Limb (tissue), 2 donors: ENCODE results near the gene RIT1.
"Not testable (repeated sequence)": the region's sequence is repeated elsewhere in the genome, so short reads cannot be mapped to it uniquely, and the experiment has no call there.

ENCODE experiments used
- DNase-seq, 2 donors: peaks; one replicate each; pipeline ENCODE4 v3.0.0-alpha.2; 2016; ENCODE audit errors: extremely low spot score in 2 of 2

The RIT1 gene

DNA sequence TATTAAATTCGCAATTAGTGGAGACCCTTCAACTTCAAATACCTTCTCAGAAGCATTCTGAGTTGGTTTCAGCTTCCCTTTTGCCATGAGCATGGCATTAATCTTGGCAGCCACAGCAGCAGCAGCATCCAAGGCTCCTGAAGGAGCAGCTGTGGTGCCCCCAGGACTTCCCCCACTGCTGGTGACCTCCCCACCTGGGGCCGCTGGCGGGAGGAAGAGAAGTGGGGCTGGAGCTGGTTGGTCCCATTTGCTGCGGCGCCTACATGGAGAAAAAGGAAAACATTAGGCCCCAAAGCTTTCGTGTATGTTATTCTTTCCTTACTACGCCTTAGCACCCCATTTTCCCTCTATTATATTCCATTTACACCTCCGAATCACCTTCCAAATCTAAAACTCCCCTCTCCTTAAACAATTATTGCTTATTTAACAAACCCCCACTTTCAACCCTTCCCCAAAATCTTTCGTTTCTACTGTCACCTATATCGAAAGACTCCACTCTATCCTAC is 22.5 kb upstream of the RIT1 start:
- DNase-seq = no peak

GRCh38 chr1:155932487-155932886 is 21.3 kb upstream of the RIT1 start:
- DNase-seq = no peak

DNA sequence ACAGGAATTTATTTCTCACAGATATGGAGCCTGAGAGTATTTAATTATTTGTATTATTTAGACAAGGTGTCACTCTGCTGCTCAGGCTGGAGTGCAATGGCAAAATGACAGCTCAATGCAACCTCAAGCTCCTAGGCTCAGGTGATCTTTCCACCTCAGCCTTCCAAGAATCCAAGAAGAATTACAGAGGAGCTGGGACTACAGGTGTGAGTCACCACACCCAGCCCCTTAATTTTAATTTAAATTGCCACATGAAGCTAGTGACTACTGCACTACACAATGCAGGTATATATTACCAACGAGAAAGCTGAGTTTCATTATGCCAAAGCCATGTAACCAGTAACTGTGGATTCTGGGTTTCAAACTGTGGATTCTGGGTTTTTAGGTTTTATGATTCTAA is 20.9 kb upstream of the RIT1 start:
- no peak for DNase-seq

DNA sequence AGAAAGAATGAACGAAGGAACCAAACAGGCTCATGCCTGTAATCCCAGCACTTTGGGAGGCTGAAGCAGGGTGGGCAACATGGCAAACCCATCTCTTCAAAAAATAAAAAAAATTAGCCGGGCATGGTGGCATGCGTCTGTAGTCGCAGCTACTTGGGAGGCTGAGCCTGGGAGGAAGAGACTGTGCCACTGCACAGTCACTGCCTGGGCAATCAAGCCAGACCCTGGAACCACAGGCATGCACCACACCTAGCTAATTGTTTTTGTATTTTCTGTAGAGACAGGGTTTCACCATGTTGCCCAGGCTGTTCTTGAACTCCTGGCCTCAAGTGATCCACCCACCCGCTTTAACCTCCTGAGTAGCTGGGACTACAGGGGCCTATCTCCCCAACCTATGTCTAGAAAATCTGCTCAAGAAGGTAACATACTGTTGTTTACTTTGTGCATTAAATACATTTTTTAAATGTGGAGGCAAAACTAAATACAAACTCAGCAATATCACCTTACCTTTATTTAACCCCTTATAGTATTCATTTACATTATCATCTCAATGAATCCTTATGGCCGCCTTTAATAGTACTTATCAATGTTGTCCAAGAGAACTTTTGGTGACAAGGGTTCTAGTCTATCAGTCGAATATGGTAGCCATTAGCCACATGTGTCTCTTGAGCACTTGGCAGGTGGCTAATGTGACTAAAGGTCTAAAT is 20.3 kb upstream of the RIT1 start:
- no peak for DNase-seq

DNA sequence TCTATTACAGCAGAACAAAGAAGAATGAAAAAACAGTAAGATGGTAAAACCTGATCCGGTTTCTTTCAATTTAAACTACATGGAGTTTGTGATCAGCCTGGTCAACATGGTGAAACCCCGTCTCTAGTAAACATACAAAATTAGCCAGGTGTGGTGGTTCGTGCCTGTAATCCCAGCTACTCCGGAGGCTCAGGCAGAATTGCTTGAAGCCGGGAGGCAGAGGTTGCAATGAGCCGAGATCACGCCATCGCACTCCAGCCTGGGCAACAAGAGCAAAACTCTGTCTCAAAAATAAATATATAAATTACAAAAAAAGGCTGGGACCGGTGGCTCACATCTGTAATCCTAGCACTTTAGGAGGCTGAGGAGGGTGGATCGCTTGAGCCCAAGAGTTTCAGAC is 19.6 kb upstream of the RIT1 start:
- not testable (repeated sequence) for DNase-seq

DNA sequence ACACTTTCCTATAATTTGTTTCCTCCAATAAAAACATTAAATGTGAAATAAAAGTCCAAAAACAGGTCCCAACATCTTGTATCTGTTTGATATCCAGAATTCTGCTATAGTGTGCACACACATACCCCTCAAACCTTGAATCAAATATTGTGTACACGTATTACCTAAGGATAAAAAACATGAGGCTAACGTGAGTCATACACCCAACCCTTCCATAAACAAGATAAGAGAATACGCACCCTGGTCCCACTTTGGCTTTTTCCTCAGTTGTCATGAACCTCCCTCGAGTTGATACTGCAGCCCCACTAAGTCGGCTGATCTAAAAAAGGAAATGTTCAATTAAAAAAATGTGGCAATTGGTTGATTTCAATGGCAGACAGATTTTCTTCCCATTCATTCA is 17.9 kb upstream of the RIT1 start:
- DNase-seq = no peak

- no peak for DNase-seq
Observed at GRCh38 chr1:155925506-155925905, 14.4 kb upstream of the RIT1 start.

- DNase-seq = no peak
Observed at GRCh38 chr1:155920717-155921116, 9.6 kb upstream of the RIT1 start.

GRCh38 chr1:155919801-155920200 is 8.7 kb upstream of the RIT1 start:
- DNase-seq = no peak

GRCh38 chr1:155918660-155919059 is 7.5 kb upstream of the RIT1 start:
- no peak for DNase-seq

- DNase-seq = no peak
Observed at GRCh38 chr1:155913969-155914757, 3.0 kb upstream of the RIT1 start.

DNA sequence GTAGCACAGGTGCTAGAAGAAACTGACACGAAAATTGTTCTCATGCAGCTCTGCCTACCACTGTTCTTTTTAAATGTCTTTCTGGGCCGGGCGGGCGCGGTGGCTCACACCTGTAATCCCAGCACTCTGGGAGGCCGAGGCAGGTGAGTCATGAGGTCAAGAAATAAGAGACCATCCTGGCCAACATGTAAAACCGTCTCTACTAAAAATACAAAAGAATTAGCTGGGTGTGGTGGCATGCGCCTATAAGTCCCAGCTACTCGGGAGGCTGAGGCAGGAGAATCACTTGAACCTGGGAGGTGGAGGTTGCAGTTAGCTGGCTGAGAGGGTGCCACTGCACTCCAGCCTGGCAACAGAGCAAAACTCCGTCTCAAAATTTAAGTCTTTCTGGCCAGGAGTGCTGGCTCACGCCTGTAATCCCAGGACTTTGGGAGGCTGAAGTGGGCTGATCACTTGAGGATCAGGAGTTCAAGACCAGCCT is 947 bp upstream of the RIT1 start:
- DNase-seq = no peak

- DNase-seq = peak in 1 of 2 donors; percentile 51
Observed at GRCh38 chr1:155910621-155911121, 478 bp downstream of the RIT1 start.

GRCh38 chr1:155909894-155910293 is 1.3 kb downstream of the RIT1 start:
- no peak for DNase-seq

- no peak for DNase-seq
Observed at GRCh38 chr1:155904261-155904660, 6.9 kb downstream of the RIT1 start.

GRCh38 chr1:155900161-155900560 is 11.0 kb downstream of the RIT1 start:
- DNase-seq = no peak

- no peak for DNase-seq
Observed at GRCh38 chr1:155899683-155900082, 11.5 kb downstream of the RIT1 start.

DNA sequence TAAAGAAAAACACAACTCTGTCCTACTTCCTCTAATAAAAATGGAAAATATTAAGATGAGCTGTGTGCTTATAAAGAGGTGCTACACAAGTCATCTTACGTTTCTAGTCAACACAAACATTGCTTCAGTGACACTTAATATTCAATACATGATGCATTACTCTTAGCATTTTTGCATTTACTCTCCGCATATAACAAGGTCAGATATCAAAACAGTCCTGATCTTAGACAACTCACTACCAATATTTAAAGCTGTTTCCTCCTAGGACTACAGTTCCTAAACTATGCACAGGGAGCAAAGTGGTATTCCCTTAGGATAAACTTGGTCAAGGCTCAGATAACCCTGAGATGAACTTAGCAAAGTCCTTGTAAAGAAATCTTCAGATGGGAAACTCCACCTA is 12.3 kb downstream of the RIT1 start:
- no peak for DNase-seq

DNA sequence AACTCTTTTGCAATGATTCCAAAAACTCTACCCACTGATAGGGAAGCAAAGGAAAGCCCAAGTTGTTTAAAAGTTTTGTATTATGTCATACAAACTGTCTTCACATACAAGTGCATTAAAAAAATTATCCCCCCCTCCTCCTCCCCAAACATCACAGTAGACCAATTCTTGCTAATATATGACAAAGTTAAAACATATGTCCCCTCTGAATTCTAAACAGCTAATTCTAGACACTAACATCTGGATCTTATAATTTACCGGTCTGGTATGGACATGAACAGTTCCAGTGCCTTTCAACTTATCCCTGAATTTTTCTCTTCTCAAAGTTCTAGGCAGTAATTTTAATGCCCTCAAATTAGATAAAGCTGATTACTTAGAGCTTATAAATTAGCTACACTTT is 13.4 kb downstream of the RIT1 start:
- no peak for DNase-seq

DNA sequence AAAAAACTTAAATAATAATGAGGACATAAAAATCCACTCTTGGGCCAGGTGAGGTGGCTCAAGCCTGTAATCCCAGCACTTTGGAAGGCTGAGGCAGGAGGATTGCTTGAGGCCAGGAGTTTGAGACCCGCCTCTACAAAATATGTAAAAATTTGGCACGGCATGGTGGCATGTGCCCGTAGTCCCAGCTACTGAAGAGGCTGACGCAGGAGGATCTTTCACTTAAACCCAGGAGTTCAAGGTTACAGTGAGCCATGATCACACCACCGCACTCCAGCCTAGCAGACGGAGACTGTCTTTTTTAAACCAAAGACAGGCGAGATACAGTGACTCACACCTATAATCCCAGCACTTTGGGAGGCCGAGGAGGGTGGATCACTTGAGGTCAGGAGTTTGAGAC is 14.7 kb downstream of the RIT1 start:
- DNase-seq = not testable (repeated sequence)

- DNase-seq = not testable (repeated sequence)
Observed at GRCh38 chr1:155895617-155896016, 15.5 kb downstream of the RIT1 start.

GRCh38 chr1:155893389-155894142 is 17.6 kb downstream of the RIT1 start:
- peak in 1 of 2 donors; percentile 57 for DNase-seq
